Loucy (cell line): Measurements from ENCODE around the gene EIF3B.

Experiments used
- EZH2phosphoT487 ChIP-seq: fragments of 200-600 bp; IDR thresholded peaks from 2 replicates; pipeline ENCODE4 v1.6.1; 2018; ENCODE audit warnings: antibody characterized with exemption, mild to moderate bottlenecking, moderate library complexity, borderline replicate concordance
- TF ChIP-seq, protein P1 (sequence below): fragments of 200-600 bp; sonication (generic); conservative IDR thresholded peaks from 2 replicates; pipeline ENCODE4 v1.5.1; 2014; ENCODE audit warnings: mild to moderate bottlenecking, antibody characterized with exemption, low read length

DNA sequence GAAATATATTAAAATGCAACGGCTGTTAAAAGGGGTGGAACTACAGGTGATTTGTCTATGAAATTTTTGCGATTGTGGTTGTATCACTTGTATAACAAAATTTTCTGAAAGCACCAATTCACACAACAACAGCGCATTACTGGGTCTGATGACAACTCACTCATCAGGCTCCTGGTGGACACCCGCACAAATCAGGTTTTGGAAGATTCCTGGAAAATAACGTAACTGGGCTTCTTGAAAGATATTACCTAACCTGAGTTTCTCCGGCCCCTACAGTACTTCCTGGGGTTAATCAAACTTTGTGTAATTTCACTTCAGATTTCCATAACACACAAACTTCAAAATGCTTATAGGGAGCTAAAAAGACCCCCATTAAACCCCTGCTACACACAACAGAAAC is 47.9 kb upstream of the EIF3B start:
- TF ChIP-seq, protein P1, sequence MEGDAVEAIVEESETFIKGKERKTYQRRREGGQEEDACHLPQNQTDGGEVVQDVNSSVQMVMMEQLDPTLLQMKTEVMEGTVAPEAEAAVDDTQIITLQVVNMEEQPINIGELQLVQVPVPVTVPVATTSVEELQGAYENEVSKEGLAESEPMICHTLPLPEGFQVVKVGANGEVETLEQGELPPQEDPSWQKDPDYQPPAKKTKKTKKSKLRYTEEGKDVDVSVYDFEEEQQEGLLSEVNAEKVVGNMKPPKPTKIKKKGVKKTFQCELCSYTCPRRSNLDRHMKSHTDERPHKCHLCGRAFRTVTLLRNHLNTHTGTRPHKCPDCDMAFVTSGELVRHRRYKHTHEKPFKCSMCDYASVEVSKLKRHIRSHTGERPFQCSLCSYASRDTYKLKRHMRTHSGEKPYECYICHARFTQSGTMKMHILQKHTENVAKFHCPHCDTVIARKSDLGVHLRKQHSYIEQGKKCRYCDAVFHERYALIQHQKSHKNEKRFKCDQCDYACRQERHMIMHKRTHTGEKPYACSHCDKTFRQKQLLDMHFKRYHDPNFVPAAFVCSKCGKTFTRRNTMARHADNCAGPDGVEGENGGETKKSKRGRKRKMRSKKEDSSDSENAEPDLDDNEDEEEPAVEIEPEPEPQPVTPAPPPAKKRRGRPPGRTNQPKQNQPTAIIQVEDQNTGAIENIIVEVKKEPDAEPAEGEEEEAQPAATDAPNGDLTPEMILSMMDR: no peak
- TF ChIP-seq EZH2phosphoT487: no peak
